ENCODE data around the gene SEPHS1.

Gene SEPHS1

GRCh38 chr10:13272164-13272571, 75.9 kb downstream of the SEPHS1 start:
- no peak overlapping the region for H3K4me3 ChIP-seq (ENCODE audit: severe bottlenecking)
- DNase-seq (ENCODE audit: low spot score) = no peak
- H3K27me3 ChIP-seq (ENCODE audit: insufficient read depth, poor library complexity, severe bottlenecking) = no peaks in the 10 kb centered on the region
- no peak for TF ChIP-seq CTCF (IDR thresholded peaks at IDR 0.05; ENCODE audit: poor library complexity, severe bottlenecking)
- H3K27ac ChIP-seq (ENCODE audit: poor library complexity, severe bottlenecking) = no peak overlapping the region
- H3K9me3 ChIP-seq (ENCODE audit: severe bottlenecking) = no peaks in the 10 kb centered on the region
- H3K36me3 ChIP-seq (ENCODE audit: low read depth) = no peaks in the 10 kb centered on the region
- ATAC-seq (ENCODE audit: low read depth) = no peak
- H3K4me1 ChIP-seq (ENCODE audit: insufficient read depth, poor library complexity, severe bottlenecking) = no peaks in the 10 kb centered on the region

- ATAC-seq (ENCODE audit: low read depth) = no peak
- H3K4me1 ChIP-seq (ENCODE audit: insufficient read depth, poor library complexity, severe bottlenecking) = no peaks in the 10 kb centered on the region
- H3K9me3 ChIP-seq (ENCODE audit: severe bottlenecking) = no peaks in the 10 kb centered on the region
- TF ChIP-seq CTCF (IDR thresholded peaks at IDR 0.05; ENCODE audit: poor library complexity, severe bottlenecking) = peak; percentile 6
- DNase-seq (ENCODE audit: low spot score) = no peak
- no peaks in the 10 kb centered on the region for H3K27me3 ChIP-seq (ENCODE audit: insufficient read depth, poor library complexity, severe bottlenecking)
- H3K4me3 ChIP-seq (ENCODE audit: severe bottlenecking) = no peak overlapping the region
- no peaks in the 10 kb centered on the region for H3K36me3 ChIP-seq (ENCODE audit: low read depth)
- H3K27ac ChIP-seq (ENCODE audit: poor library complexity, severe bottlenecking) = no peak overlapping the region
Observed at GRCh38 chr10:13271552-13272163, 76.4 kb downstream of the SEPHS1 start.

- H3K27ac ChIP-seq (ENCODE audit: poor library complexity, severe bottlenecking) = no peak overlapping the region
- TF ChIP-seq CTCF (IDR thresholded peaks at IDR 0.05; ENCODE audit: poor library complexity, severe bottlenecking) = no peak
- no peak for ATAC-seq (ENCODE audit: low read depth)
Observed at GRCh38 chr10:13270877-13271551, 77.1 kb downstream of the SEPHS1 start.

GRCh38 chr10:13268841-13269240, 79.3 kb downstream of the SEPHS1 start:
- ATAC-seq (ENCODE audit: low read depth) (no peak), DNase-seq (ENCODE audit: low spot score) (no peak)
- TF ChIP-seq CTCF (IDR thresholded peaks at IDR 0.05; ENCODE audit: poor library complexity, severe bottlenecking) = no peak
- Histone ChIP-seq H3K4me1 (ENCODE audit: insufficient read depth, poor library complexity, severe bottlenecking) (no peaks in the 10 kb centered on the region), H3K27me3 (ENCODE audit: insufficient read depth, poor library complexity, severe bottlenecking) (no peaks in the 10 kb centered on the region), H3K4me3 (ENCODE audit: severe bottlenecking) (no peak overlapping the region), H3K27ac (ENCODE audit: poor library complexity, severe bottlenecking) (no peak overlapping the region), H3K36me3 (ENCODE audit: low read depth) (no peaks in the 10 kb centered on the region), H3K9me3 (ENCODE audit: severe bottlenecking) (no peaks in the 10 kb centered on the region)

More at GRCh38 chr10:13270877-13271551, 77.1 kb downstream of the SEPHS1 start:
- H3K27me3 ChIP-seq (ENCODE audit: insufficient read depth, poor library complexity, severe bottlenecking) = no peaks in the 10 kb centered on the region
- no peaks in the 10 kb centered on the region for H3K36me3 ChIP-seq (ENCODE audit: low read depth)
- no peaks in the 10 kb centered on the region for H3K9me3 ChIP-seq (ENCODE audit: severe bottlenecking)
- DNase-seq (ENCODE audit: low spot score) = no peak
- H3K4me3 ChIP-seq (ENCODE audit: severe bottlenecking) = no peak overlapping the region
- no peaks in the 10 kb centered on the region for H3K4me1 ChIP-seq (ENCODE audit: insufficient read depth, poor library complexity, severe bottlenecking)

DNA sequence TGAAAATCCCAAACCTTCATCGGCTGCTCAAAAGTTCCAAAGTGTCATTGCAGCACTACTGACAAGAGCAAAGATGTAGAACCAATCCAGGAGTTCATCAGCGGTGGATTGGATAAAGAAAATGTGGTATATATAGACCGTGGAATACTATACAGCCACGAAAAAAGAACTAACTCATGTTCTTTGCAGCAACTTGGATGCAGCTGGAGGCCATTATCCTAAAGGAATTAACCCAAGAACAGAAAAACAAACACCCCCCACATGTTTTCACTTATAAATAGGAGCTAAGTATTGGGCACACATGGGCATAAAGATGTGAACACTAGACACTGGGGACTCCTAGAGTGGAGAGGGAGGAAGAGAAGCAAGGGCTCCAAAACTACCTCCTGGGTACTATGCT, 79.8 kb downstream of the SEPHS1 start:
- DNase-seq (ENCODE audit: low spot score) = no peak
- no peak for ATAC-seq (ENCODE audit: low read depth)
- Histone ChIP-seq H3K36me3 (ENCODE audit: low read depth) (no peaks in the 10 kb centered on the region), H3K4me3 (ENCODE audit: severe bottlenecking) (no peak overlapping the region), H3K27me3 (ENCODE audit: insufficient read depth, poor library complexity, severe bottlenecking) (no peaks in the 10 kb centered on the region), H3K4me1 (ENCODE audit: insufficient read depth, poor library complexity, severe bottlenecking) (no peaks in the 10 kb centered on the region), H3K9me3 (ENCODE audit: severe bottlenecking) (no peaks in the 10 kb centered on the region), H3K27ac (ENCODE audit: poor library complexity, severe bottlenecking) (no peak overlapping the region)
- no peak for TF ChIP-seq CTCF (IDR thresholded peaks at IDR 0.05; ENCODE audit: poor library complexity, severe bottlenecking)

Data from RWPE2 (cell line).